ENCODE results near the gene SLAIN1.

DNA sequence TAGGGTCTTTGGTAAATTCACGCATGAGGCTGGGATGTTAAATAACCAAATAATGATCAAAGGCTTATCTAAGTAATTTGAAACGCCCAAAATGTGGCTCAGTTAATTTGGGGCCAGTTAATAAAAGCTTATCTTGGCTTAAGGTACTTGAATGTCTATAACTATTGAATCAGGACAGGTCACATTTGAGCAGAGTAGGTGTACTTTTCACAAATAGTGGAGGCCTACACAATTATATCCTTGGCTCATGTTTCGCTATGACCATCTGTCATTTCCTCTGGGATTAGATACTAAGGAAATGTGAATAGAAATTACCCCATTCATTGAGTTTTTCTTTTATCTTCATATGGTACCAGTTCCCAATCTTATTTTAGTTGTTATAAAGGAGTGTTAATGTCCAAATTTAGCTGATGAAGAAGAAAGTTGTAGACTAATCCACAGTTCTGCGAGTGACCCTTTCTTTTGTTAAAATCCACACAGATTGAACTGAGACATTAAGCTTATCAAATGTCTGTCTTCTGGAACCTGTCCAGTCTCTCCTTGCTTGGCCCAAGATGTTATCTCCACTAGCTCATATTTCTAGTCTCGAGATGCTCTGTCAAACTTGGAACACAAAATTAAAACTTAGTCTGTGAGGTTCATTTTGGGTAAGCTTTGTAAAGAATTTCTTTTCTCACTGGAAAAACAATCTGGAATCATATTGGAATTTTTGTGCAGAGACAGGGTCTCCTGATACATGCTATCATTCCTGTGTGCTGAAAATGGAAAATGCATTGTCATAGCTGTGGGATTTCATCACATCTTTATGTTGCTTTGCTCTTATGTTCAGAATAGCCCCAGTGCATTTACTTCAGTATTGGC is 31.0 kb downstream of the SLAIN1 start:
- TF ChIP-seq, protein P1, sequence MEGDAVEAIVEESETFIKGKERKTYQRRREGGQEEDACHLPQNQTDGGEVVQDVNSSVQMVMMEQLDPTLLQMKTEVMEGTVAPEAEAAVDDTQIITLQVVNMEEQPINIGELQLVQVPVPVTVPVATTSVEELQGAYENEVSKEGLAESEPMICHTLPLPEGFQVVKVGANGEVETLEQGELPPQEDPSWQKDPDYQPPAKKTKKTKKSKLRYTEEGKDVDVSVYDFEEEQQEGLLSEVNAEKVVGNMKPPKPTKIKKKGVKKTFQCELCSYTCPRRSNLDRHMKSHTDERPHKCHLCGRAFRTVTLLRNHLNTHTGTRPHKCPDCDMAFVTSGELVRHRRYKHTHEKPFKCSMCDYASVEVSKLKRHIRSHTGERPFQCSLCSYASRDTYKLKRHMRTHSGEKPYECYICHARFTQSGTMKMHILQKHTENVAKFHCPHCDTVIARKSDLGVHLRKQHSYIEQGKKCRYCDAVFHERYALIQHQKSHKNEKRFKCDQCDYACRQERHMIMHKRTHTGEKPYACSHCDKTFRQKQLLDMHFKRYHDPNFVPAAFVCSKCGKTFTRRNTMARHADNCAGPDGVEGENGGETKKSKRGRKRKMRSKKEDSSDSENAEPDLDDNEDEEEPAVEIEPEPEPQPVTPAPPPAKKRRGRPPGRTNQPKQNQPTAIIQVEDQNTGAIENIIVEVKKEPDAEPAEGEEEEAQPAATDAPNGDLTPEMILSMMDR (IDR thresholded peaks at IDR 0.05): no peak
- no peak for TF ChIP-seq POLR2A (IDR thresholded peaks at IDR 0.05)

Measured in body of pancreas (tissue), 4 donors.